Measurements from ENCODE around the gene TACO1.

DNA sequence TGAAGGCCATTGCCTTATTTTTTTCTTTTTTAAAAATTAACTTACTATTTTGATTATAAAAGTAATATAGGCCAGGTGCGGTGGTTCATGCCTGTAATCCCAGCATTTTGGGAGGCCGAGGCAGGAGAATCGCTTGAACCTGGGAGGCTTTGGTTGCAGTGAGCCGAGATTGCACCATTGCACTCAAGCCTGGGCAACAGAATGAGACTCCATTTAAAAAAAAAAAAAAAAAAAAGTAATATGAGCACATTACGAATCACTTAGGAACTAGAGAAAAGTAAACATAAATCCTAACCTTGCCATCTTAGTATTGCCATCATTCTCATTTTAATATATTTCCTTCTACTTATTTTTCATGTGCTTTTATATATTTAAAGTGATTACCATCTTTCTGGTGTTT lies 12.9 kb upstream of the TACO1 start:
- no peak for TF ChIP-seq POLR2A (IDR thresholded peaks at IDR 0.05)
- TF ChIP-seq, protein P1, sequence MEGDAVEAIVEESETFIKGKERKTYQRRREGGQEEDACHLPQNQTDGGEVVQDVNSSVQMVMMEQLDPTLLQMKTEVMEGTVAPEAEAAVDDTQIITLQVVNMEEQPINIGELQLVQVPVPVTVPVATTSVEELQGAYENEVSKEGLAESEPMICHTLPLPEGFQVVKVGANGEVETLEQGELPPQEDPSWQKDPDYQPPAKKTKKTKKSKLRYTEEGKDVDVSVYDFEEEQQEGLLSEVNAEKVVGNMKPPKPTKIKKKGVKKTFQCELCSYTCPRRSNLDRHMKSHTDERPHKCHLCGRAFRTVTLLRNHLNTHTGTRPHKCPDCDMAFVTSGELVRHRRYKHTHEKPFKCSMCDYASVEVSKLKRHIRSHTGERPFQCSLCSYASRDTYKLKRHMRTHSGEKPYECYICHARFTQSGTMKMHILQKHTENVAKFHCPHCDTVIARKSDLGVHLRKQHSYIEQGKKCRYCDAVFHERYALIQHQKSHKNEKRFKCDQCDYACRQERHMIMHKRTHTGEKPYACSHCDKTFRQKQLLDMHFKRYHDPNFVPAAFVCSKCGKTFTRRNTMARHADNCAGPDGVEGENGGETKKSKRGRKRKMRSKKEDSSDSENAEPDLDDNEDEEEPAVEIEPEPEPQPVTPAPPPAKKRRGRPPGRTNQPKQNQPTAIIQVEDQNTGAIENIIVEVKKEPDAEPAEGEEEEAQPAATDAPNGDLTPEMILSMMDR (IDR thresholded peaks at IDR 0.05 in 8 of 11, conservative IDR thresholded peaks at IDR 0.05 in 3 of 11): no peak
